GM21529 (cell line): ENCODE results near the gene SDC4.

Source experiments
- ATAC-seq: cut with Tn5 transposase; IDR thresholded peaks from one replicate; pipeline ENCODE4 v1.9.1; 2021; ENCODE audit not compliant: unreplicated experiment

Gene SDC4

GRCh38 chr20:45300961-45301360, 47.3 kb downstream of the SDC4 start:
- ATAC-seq: no peak

- ATAC-seq: no peak
Measured at GRCh38 chr20:45299786-45300185, 48.4 kb downstream of the SDC4 start.

- ATAC-seq: no peak
Measured at GRCh38 chr20:45297786-45298497, 50.3 kb downstream of the SDC4 start.

- ATAC-seq: no peak
Measured at GRCh38 chr20:45294659-45295058, 53.6 kb downstream of the SDC4 start.

GRCh38 chr20:45294003-45294368, 54.2 kb downstream of the SDC4 start:
- peak; percentile 19 for ATAC-seq

GRCh38 chr20:45293041-45294002, 54.9 kb downstream of the SDC4 start:
- ATAC-seq: peak; percentile 83

GRCh38 chr20:45292343-45292742, 55.9 kb downstream of the SDC4 start:
- ATAC-seq: no peak

- no peak for ATAC-seq
Measured at GRCh38 chr20:45291526-45291925, 56.7 kb downstream of the SDC4 start.

- ATAC-seq: no peak
Measured at GRCh38 chr20:45290677-45291355, 57.4 kb downstream of the SDC4 start.

- ATAC-seq: no peak
Measured at GRCh38 chr20:45289942-45290676, 58.1 kb downstream of the SDC4 start.

- no peak for ATAC-seq
Measured at GRCh38 chr20:45288860-45289259, 59.4 kb downstream of the SDC4 start.

- no peak for ATAC-seq
Measured at GRCh38 chr20:45288376-45288775, 59.8 kb downstream of the SDC4 start.

- ATAC-seq: no peak
Measured at GRCh38 chr20:45283551-45284057, 64.6 kb downstream of the SDC4 start.

- ATAC-seq: no peak
Measured at GRCh38 chr20:45282700-45283550, 65.3 kb downstream of the SDC4 start.

- no peak for ATAC-seq
Measured at GRCh38 chr20:45279992-45280391, 68.2 kb downstream of the SDC4 start.

- no peak for ATAC-seq
Measured at GRCh38 chr20:45275338-45275737, 72.9 kb downstream of the SDC4 start.
